ENCODE measurements around the gene RNF34.

- TF ChIP-seq, protein P1, sequence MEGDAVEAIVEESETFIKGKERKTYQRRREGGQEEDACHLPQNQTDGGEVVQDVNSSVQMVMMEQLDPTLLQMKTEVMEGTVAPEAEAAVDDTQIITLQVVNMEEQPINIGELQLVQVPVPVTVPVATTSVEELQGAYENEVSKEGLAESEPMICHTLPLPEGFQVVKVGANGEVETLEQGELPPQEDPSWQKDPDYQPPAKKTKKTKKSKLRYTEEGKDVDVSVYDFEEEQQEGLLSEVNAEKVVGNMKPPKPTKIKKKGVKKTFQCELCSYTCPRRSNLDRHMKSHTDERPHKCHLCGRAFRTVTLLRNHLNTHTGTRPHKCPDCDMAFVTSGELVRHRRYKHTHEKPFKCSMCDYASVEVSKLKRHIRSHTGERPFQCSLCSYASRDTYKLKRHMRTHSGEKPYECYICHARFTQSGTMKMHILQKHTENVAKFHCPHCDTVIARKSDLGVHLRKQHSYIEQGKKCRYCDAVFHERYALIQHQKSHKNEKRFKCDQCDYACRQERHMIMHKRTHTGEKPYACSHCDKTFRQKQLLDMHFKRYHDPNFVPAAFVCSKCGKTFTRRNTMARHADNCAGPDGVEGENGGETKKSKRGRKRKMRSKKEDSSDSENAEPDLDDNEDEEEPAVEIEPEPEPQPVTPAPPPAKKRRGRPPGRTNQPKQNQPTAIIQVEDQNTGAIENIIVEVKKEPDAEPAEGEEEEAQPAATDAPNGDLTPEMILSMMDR (IDR thresholded peaks at IDR 0.05 in 8 of 11, conservative IDR thresholded peaks at IDR 0.05 in 3 of 11): no peak
- no peak for TF ChIP-seq POLR2A (IDR thresholded peaks at IDR 0.05)
- TF ChIP-seq POLR2AphosphoS5 (IDR thresholded peaks at IDR 0.05): no peak
Measured at GRCh38 chr12:121352682-121353018, 47.3 kb upstream of the RNF34 start.

Measured in spleen (tissue), 7 donors.